Coronary artery (tissue), 2 donors: Measurements from ENCODE around the gene CCDC50.

ENCODE experiments used
- DNase-seq: peaks from one replicate; pipeline ENCODE4 v3.0.0-alpha.2; 2017; ENCODE audit warnings: low spot score
- H3K27ac ChIP-seq, 2 donors: fragments of 200-600 bp; sonication (generic); one replicate each; pipeline ENCODE4 v1.5.1; 2016 to 2019
- H3K4me3 ChIP-seq: fragments of 200-600 bp; sonication (generic); 2 replicates; pipeline ENCODE4 v1.5.1; 2016; ENCODE audit warnings: mild to moderate bottlenecking, moderate library complexity
- TF ChIP-seq, protein P1 (sequence below): fragments of 200-600 bp; sonication (generic); IDR thresholded peaks from one replicate; pipeline ENCODE4 v1.5.1; 2019; ENCODE audit warnings: antibody characterized with exemption

Gene CCDC50

DNA sequence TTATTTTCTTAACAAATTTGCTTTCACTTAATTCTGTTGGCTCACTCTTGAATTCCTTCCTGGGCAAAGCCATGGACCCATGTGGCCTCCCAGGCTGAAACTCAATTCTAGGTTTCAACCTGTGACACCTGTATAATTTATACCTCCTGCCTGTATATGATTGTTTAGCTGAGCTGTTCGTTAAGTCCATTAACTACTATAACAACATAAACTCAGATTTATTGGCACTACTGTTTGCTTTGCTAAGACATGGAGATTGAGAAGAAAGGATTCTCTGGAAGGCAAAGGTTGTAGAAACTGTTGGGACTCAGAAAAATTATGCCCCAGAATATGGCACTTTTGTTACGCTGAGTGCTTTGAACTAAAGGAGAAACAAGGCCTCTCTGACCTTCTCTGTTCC is 26.7 kb upstream of the CCDC50 start:
- Histone ChIP-seq H3K27ac (no peak overlapping the region), H3K4me3 (no peak overlapping the region)
- no peak for DNase-seq
- TF ChIP-seq, protein P1, sequence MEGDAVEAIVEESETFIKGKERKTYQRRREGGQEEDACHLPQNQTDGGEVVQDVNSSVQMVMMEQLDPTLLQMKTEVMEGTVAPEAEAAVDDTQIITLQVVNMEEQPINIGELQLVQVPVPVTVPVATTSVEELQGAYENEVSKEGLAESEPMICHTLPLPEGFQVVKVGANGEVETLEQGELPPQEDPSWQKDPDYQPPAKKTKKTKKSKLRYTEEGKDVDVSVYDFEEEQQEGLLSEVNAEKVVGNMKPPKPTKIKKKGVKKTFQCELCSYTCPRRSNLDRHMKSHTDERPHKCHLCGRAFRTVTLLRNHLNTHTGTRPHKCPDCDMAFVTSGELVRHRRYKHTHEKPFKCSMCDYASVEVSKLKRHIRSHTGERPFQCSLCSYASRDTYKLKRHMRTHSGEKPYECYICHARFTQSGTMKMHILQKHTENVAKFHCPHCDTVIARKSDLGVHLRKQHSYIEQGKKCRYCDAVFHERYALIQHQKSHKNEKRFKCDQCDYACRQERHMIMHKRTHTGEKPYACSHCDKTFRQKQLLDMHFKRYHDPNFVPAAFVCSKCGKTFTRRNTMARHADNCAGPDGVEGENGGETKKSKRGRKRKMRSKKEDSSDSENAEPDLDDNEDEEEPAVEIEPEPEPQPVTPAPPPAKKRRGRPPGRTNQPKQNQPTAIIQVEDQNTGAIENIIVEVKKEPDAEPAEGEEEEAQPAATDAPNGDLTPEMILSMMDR = no peak

DNA sequence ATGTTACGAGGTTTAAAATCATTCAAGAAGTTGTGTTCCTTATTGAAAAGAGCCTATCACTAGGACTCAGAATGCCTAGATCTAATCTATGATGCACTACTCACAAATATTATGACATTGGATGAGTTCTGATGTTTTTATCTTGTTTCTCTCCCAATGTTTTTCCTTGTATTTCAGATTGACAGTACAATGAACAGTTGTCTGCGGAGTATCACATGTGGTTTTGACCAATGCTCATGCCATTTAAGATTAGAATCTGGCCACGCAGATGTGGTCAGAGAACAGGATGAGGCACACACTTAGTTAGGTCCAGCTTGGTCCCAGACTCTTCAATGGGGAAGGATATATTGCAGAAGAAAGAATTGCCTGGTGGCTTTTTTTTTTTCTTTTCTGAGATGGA is 25.6 kb upstream of the CCDC50 start:
- TF ChIP-seq, protein P1 = no peak
- Histone ChIP-seq H3K4me3 (no peak overlapping the region), H3K27ac (no peak overlapping the region)
- no peak for DNase-seq

DNA sequence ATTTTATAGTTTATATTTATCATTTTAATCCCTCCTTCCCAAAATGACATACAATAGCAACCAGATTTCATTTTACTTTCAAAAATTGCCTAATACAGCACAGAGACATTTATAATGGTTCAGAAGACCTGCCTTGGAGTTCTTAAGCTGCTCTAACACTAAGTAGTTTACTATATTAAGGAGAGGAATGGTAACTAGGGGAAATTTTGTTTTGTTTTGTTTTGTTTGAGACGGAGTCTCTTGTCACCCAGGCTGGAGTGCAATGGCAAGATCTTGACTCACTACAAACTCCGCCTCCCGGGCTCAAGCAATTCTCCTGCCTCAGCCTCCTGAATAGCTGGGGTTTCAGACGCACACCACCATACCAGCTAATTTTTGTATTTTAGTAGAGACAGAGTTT is 22.8 kb upstream of the CCDC50 start:
- DNase-seq = no peak
- TF ChIP-seq, protein P1 = no peak
- Histone ChIP-seq H3K27ac (no peak overlapping the region), H3K4me3 (no peak overlapping the region)

DNA sequence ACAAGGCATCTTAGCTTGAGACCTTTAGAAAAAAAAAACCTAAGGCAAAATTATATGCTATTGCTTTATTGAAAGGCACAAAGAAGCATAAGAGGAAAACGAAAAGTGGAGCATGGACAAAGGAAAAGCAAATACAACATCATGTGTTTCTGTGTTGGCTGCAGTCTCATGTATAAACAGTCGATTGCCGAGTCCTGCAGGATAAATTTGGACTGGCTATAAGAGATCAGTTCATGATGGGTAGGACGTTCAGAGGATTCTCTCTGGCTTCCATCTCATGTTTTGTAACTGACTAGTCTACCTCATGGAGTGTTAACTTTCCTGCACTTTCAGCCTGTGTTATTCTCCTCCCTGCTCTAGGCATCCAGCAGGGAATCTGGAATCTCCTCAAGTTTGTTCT is 21.9 kb upstream of the CCDC50 start:
- TF ChIP-seq, protein P1 = no peak
- H3K27ac ChIP-seq = no peak overlapping the region
- no peak for DNase-seq
- H3K4me3 ChIP-seq = no peak overlapping the region

DNA sequence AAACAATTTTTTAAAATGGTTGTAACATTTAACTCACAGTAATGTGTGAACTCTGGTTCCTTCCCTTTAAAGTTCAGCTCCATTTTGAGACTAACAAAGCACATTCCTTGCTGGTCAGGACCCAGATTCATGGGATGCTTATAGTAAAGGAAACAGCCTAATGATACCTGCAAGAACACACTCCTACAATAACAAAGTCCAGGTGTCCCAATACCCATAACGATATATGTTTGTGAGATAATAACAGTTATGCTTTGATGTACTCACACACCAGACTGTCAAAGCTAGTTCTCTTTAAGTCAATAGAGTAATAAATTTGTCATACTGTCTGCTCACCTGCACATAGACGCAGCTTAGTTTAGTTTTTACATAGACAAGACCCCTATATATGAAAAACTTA is 15.9 kb upstream of the CCDC50 start:
- TF ChIP-seq, protein P1 = no peak
- Histone ChIP-seq H3K27ac (no peak overlapping the region), H3K4me3 (no peak overlapping the region)
- DNase-seq = no peak

DNA sequence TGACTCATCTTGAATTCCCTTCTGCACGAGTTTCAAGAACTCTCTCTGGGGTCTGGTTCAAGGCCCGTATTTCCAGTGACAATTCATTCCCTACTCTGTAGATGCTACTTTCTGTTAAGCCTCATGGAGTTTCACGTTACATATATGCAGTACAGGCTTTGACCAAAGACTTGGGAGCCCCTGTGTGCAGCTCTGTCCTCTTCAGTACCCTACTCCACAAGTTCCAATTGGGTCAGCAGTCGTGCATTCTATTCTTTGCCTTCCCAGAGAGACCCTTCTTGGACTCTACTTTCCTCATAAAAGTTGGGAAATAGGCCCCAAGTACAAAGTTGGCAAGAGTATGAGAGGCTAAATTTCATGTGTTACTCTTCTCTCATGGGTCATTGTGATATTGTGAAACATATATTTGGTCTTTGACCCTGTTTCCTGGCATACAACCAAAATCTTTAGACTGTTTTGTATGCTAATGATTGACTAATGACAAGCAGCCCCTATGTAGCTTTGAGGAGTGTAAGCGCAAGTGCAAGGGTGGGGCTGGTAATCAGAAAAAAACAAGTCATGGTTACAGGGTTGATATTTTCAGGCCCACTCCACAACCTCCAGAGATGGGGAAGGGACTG is 15.0 kb upstream of the CCDC50 start:
- TF ChIP-seq, protein P1 = no peak
- DNase-seq = no peak
- Histone ChIP-seq H3K4me3 (no peak overlapping the region), H3K27ac (no peak overlapping the region)

DNA sequence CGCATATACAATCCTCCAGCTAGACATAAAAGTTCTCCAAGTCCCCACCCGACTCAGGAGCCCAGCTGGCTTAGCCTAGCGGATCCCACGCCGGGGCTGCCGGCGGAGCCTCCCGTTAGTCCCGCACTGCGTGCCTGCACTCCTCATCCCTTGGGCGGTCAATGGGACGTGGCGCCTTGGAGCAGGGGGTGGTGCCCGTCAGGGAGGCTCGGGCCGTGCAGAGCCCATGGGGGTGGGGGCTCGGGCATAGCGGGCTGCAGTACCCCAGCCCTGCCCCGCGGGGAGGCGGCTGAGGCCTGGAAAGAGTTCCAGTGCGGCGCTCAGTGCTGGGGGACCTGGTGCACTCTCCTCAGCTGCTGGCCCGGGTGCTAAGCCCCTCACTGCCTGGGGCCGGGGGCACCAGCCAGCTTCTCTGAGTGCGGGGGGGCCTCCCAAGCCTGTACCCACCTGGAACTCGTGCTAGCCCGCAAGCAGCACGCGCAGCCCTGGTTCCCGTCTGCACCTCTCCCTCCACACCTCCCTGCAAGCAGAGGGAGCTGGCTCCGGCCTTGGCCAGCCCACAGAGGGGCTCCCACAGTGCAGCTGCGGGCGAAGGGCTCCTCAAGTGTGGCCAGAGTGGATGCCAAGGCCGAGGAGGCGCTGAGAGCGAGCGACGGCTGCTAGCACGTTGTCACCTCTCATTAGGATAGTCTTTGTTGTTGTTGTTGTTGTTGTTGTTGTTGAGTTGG is 12.2 kb upstream of the CCDC50 start:
- H3K27ac ChIP-seq = no peak overlapping the region

More for the DNA sequence above, 12.2 kb upstream of the CCDC50 start:
- no peak for DNase-seq
- H3K4me3 ChIP-seq = no peak overlapping the region
- TF ChIP-seq, protein P1 = no peak
